ENCODE results near the gene NECTIN1.

Gene NECTIN1

GRCh38 chr11:119589001-119589400 is 140.0 kb downstream of the NECTIN1 start:
- no peak overlapping the region for H3K4me3 ChIP-seq (ENCODE audit: low read length)
- DNase-seq (ENCODE audit: low read depth), result no peak
- no peak for TF ChIP-seq CTCF (IDR thresholded peaks at IDR 0.05; ENCODE audit: insufficient read depth, low read depth, low read length, missing control alignments)

Data from epithelial cell of esophagus (primary cell).